Prostate gland (tissue), 2 donors: Measurements from ENCODE around the gene SLC22A12. TPM values are rescaled to one million over a fixed set of nuclear protein-coding genes. Genes with fewer than 3 reads are reported as not detected.

ENCODE experiments used
- DNase-seq: peaks from one replicate; pipeline ENCODE4 v3.0.0-alpha.2; 2019; ENCODE audit warnings: low spot score
- H3K27ac ChIP-seq, 2 donors: fragments of 200-600 bp; sonication (generic); 2 replicates each; pipeline ENCODE4 v1.5.1; 2017 to 2019
- H3K27me3 ChIP-seq: fragments of 200-600 bp; sonication (generic); replicated peaks from 2 replicates; pipeline ENCODE4 v1.5.1; 2019; ENCODE audit not compliant: insufficient read depth
- H3K36me3 ChIP-seq, 2 donors: fragments of 200-600 bp; sonication (generic); 1 replicate in 1 of 2; 2 replicates in 1 of 2; pipeline versions ENCODE4 v1.5.1 to v1.8.1; 2017 to 2019
- H3K4me1 ChIP-seq: fragments of 200-600 bp; sonication (generic); replicated peaks from 2 replicates; pipeline ENCODE4 v1.5.1; 2019
- H3K4me3 ChIP-seq, 2 donors: fragments of 200-600 bp; sonication (generic); 2 replicates each; pipeline ENCODE4 v1.5.1; 2017 to 2019
- H3K9me3 ChIP-seq: fragments of 200-600 bp; sonication (generic); 2 replicates; pipeline ENCODE4 v1.5.1; 2017
- CTCF ChIP-seq, 4 experiments: fragments of 200-600 bp in 2 of 4; fragments of 450-650 bp in 2 of 4; sonication (generic) in 2 of 4; IDR thresholded peaks; 1 replicate in 3 of 4; 2 replicates in 1 of 4; pipeline ENCODE4 v1.5.1; 2016 to 2019; ENCODE audit warnings: antibody characterized with exemption in 4 of 4, mild to moderate bottlenecking in 2 of 4, moderate library complexity in 2 of 4
- POLR2A ChIP-seq: fragments of 450-650 bp; IDR thresholded peaks from one replicate; pipeline ENCODE4 v1.6.1; 2016; ENCODE audit warnings: antibody characterized with exemption, mild to moderate bottlenecking
- POLR2AphosphoS5 ChIP-seq: sonication (generic); formaldehyde crosslinking; IDR thresholded peaks from one replicate; pipeline ENCODE4 v1.6.1; 2017; ENCODE audit warnings: antibody characterized with exemption
- WGBS: methylation state at CpG from one replicate; pipeline ENCODE4 v1.1.5; 2018; 5-methylcytosine and 5-hydroxymethylcytosine counted together
- intact Hi-C: fragments of 100-400 bp; cut with DNase I; formaldehyde crosslinking; loops from one replicate; pipeline ENCODE4 v1.14.2; 2022
- total RNA-seq, 2 donors: library from RNA; depleted of rRNA; stranded (reverse); fragments of >200 nt; gene quantifications; one replicate each; pipeline ENCODE4 v1.1.0, GENCODE V29; 2016

SLC22A12 gene
- total RNA-seq, 2 donors from 2014 or later = not detected

- WGBS = 95% methylated on average over 6 of the region's 6 CpGs
- Histone ChIP-seq H3K4me1 (no peaks in the 10 kb centered on the region), H3K27me3 (no peaks in the 10 kb centered on the region), H3K27ac (no peak overlapping the region), H3K36me3 (no peaks in the 10 kb centered on the region), H3K4me3 (no peak overlapping the region), H3K9me3 (no peaks in the 10 kb centered on the region)
- TF ChIP-seq POLR2AphosphoS5 (no peak), POLR2A (no peak), CTCF (IDR thresholded peaks at IDR 0.05) (no peak)
- no peak for DNase-seq
- intact Hi-C loops = no loop called here
Measured at GRCh38 chr11:64577202-64577601, 13.8 kb upstream of the SLC22A12 start.

- TF ChIP-seq CTCF (IDR thresholded peaks at IDR 0.05) (no peak), POLR2AphosphoS5 (no peak), POLR2A (no peak)
- no peak for DNase-seq
- intact Hi-C loops = no loop called here
- Histone ChIP-seq H3K4me3 (no peak overlapping the region), H3K9me3 (no peaks in the 10 kb centered on the region), H3K36me3 (no peaks in the 10 kb centered on the region), H3K27me3 (no peaks in the 10 kb centered on the region), H3K27ac (no peak overlapping the region), H3K4me1 (no peaks in the 10 kb centered on the region)
- WGBS = 14% methylated on average over 7 of the region's 7 CpGs
Measured at GRCh38 chr11:64580412-64580811, 10.6 kb upstream of the SLC22A12 start.

- no peaks in the 10 kb centered on the region for H3K4me1 ChIP-seq
- no peak overlapping the region for H3K4me3 ChIP-seq
- H3K27me3 ChIP-seq = no peaks in the 10 kb centered on the region
- H3K9me3 ChIP-seq = no peaks in the 10 kb centered on the region
- WGBS = 75% methylated on average over 10 of the region's 17 CpGs
- TF ChIP-seq CTCF (IDR thresholded peaks at IDR 0.05) (no peak), POLR2A (no peak), POLR2AphosphoS5 (no peak)
- no peak for DNase-seq
- no peak overlapping the region for H3K27ac ChIP-seq
- no peaks in the 10 kb centered on the region for H3K36me3 ChIP-seq
- intact Hi-C loops = no loop called here
Measured at GRCh38 chr11:64581057-64581523, 9.9 kb upstream of the SLC22A12 start.

GRCh38 chr11:64582885-64583284 lies 8.1 kb upstream of the SLC22A12 start:
- Histone ChIP-seq H3K36me3 (no peaks in the 10 kb centered on the region), H3K9me3 (no peaks in the 10 kb centered on the region), H3K4me1 (no peaks in the 10 kb centered on the region), H3K27me3 (no peaks in the 10 kb centered on the region), H3K4me3 (no peak overlapping the region), H3K27ac (no peak overlapping the region)
- no peak for DNase-seq
- WGBS = 93% methylated on average over 15 of the region's 15 CpGs
- intact Hi-C loops = no loop called here
- TF ChIP-seq CTCF (IDR thresholded peaks at IDR 0.05) = no peak
- TF ChIP-seq POLR2AphosphoS5 = no peak
- no peak for TF ChIP-seq POLR2A

- no peak overlapping the region for H3K27ac ChIP-seq
- H3K4me3 ChIP-seq = no peak overlapping the region
- no peak for TF ChIP-seq POLR2AphosphoS5
- TF ChIP-seq CTCF (IDR thresholded peaks at IDR 0.05) = no peak
- no peak for TF ChIP-seq POLR2A
- no peaks in the 10 kb centered on the region for H3K36me3 ChIP-seq
- no peak for DNase-seq
- H3K9me3 ChIP-seq = no peaks in the 10 kb centered on the region
- intact Hi-C loops = no loop called here
- H3K4me1 ChIP-seq = no peaks in the 10 kb centered on the region
- 92% methylated on average over 28 of the region's 28 CpGs for WGBS
- no peaks in the 10 kb centered on the region for H3K27me3 ChIP-seq
Measured at GRCh38 chr11:64583296-64584262, 7.4 kb upstream of the SLC22A12 start.
